Measurements from ENCODE around the gene CHST9.

CHST9 gene

DNA sequence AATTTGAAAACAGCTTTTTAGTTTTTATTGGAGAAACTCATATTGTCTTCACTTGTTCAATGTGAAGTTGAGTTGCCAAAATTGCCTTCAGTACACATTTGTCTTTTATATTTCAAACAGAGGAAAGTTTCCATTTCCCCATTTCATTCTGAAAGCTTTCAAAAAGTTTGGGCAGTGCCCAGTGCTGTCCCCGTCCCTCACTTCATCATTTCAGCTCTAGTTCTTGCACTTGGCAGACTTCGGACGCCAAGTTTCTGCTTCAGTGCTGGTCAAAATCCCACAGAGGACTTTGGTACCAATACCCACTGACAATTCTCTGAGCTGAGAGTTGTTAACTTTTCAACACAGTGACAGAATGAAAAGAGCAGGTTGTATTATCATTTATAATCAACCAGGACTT lies 276.2 kb downstream of the CHST9 start:
- POLR2A ChIA-PET, result no interaction called here
- DNase-seq (ENCODE audit: low read depth, low spot score), result no peak
- CTCF ChIA-PET, result no interaction called here
- TF ChIP-seq, protein P1, sequence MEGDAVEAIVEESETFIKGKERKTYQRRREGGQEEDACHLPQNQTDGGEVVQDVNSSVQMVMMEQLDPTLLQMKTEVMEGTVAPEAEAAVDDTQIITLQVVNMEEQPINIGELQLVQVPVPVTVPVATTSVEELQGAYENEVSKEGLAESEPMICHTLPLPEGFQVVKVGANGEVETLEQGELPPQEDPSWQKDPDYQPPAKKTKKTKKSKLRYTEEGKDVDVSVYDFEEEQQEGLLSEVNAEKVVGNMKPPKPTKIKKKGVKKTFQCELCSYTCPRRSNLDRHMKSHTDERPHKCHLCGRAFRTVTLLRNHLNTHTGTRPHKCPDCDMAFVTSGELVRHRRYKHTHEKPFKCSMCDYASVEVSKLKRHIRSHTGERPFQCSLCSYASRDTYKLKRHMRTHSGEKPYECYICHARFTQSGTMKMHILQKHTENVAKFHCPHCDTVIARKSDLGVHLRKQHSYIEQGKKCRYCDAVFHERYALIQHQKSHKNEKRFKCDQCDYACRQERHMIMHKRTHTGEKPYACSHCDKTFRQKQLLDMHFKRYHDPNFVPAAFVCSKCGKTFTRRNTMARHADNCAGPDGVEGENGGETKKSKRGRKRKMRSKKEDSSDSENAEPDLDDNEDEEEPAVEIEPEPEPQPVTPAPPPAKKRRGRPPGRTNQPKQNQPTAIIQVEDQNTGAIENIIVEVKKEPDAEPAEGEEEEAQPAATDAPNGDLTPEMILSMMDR (IDR thresholded peaks at IDR 0.05; ENCODE audit: insufficient read depth, low read length, missing control alignments), result no peak
- H3K4me3 ChIP-seq (ENCODE audit: low read depth, low read length), result no peak overlapping the region

DNA sequence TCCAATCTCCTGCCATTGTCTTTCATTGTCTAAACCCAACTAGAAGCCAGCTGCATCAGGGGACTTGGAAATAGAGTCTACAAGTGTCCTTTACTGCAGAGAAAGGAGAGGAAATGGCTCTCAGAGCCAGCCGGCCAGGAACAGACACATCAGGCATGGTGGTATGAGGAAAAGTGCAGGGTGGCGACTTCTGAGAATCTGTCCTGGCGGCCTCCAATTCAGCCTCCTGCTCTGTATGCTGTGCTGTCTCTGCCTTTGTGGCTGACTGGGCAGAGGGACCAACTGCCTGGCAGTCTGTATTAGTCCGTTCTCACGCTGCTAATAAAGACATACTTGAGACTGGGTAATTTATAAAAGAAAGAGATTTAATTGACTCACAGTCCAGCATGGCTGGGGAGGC lies 282.8 kb downstream of the CHST9 start:
- POLR2A ChIA-PET, result no interaction called here

DNA sequence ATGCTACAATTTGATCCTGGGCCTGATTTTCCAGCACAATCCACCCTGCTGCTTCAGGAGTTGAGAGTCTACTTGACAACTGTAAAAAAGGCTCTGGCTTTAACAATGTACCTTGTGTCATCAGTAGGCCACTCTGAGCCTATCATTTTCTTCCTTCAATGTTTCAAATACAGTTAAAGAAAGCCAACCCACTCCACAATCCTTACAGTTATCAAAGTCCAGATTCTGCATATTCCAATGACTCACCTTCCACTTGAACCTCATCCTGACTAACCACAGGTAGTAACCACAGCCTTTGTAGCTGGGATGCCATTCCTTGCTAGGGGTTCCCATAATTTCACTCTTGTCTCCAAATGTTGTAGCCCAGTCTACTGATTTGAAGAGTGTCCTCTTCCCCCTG lies 284.1 kb downstream of the CHST9 start:
- ChIA-PET CTCF (no interaction called here), POLR2A (no interaction called here)
- no peak for DNase-seq (ENCODE audit: low read depth, low spot score)
- TF ChIP-seq, protein P1 (IDR thresholded peaks at IDR 0.05; ENCODE audit: insufficient read depth, low read length, missing control alignments), result no peak
- H3K4me3 ChIP-seq (ENCODE audit: low read depth, low read length), result no peak overlapping the region

More for the DNA sequence above, 282.8 kb downstream of the CHST9 start:
- no peak overlapping the region for H3K4me3 ChIP-seq (ENCODE audit: low read depth, low read length)
- TF ChIP-seq, protein P1 (IDR thresholded peaks at IDR 0.05; ENCODE audit: insufficient read depth, low read length, missing control alignments), result no peak
- no peak for DNase-seq (ENCODE audit: low read depth, low spot score)
- CTCF ChIA-PET, result no interaction called here

DNA sequence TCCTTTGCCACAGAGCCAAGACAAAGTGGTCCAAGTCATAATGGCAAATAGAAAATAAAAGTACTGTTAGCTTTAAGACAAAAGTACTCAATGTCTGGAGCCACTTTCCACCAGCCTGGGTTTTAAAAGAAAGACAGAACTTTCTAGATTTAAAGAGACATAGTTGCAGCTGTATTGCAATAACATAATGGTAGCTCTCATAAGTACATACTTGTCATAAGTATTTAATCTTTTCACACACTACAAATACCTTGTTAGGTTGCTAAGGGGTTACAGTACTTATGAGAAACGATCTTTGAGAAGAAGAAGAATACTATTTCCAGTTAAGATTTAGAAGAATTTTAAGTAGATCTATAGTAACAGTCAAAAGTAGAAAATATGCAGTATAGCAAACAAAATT lies 290.7 kb downstream of the CHST9 start:
- CTCF ChIA-PET, result no interaction called here
- no peak for DNase-seq (ENCODE audit: low read depth, low spot score)
- POLR2A ChIA-PET, result no interaction called here
- TF ChIP-seq, protein P1 (IDR thresholded peaks at IDR 0.05; ENCODE audit: insufficient read depth, low read length, missing control alignments), result no peak
- H3K4me3 ChIP-seq (ENCODE audit: low read depth, low read length), result no peak overlapping the region

DNA sequence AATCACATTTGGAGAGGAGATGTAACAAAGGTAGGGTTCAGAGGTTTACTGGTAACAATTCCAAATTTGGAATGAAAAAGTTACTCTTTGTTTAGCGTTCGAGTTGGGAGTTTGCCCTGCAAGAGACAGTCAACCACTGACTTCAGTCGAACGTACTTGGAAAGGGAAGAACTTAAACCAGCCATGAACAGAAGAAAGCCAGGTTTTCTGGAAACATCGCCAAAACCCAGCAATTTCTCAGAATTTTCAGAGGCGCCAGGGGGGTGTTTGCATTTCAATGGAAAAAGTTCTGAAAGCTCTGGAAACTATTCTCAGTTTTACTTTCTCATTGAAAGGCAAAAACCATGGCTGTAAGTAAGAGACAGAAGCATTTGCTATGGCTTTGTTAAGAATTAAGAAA lies 291.1 kb downstream of the CHST9 start:
- TF ChIP-seq, protein P1 (IDR thresholded peaks at IDR 0.05; ENCODE audit: insufficient read depth, low read length, missing control alignments), result no peak
- no peak for DNase-seq (ENCODE audit: low read depth, low spot score)
- no peak overlapping the region for H3K4me3 ChIP-seq (ENCODE audit: low read depth, low read length)
- ChIA-PET CTCF (no interaction called here), POLR2A (no interaction called here)

DNA sequence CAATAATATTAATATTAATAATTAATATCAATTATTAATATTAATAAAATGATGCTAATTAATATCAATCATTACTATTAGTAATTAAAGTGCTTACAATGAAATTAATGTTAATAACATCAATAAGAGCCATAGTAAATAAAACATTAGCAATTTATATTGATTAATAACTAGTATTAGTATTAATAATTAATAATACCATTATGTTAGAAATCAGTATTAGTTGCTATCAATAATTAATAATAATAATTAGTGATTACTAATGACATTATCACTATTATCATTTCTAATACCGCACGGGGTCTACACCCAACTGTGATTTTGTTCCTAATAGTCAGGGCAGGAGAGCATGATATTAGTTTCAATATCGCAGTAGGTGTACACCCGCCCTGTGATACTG lies 296.8 kb downstream of the CHST9 start:
- TF ChIP-seq, protein P1 (IDR thresholded peaks at IDR 0.05; ENCODE audit: insufficient read depth, low read length, missing control alignments), result no peak
- ChIA-PET POLR2A (no interaction called here), CTCF (no interaction called here)
- DNase-seq (ENCODE audit: low read depth, low spot score), result no peak
- no peak overlapping the region for H3K4me3 ChIP-seq (ENCODE audit: low read depth, low read length)
